GM12891 (cell line): Measurements from ENCODE around the gene STAT5A.
"Not testable (repeated sequence)": the region's sequence is repeated elsewhere in the genome, so short reads cannot be mapped to it uniquely, and the experiment has no call there.

ENCODE experiments used
- DNase-seq: peaks from one replicate; pipeline ENCODE4 v3.0.0; 2011; ENCODE audit warnings: low spot score; ENCODE audit not compliant: insufficient read length
- FAIRE-seq: peaks from 2 replicates; lab custom pipeline; 2011; peaks lifted over from hg19 to GRCh38; lab: Jason Lieb, UNC
- PAX5 ChIP-seq: IDR thresholded peaks from 2 replicates; pipeline ENCODE4 v1.6.1; 2011; ENCODE audit warnings: low read length, moderate library complexity, mild to moderate bottlenecking; ENCODE audit not compliant: insufficient read depth, severe bottlenecking
- POLR2A ChIP-seq: IDR thresholded peaks from 2 replicates; pipeline ENCODE4 v1.6.1; 2011; ENCODE audit warnings: low read depth, low read length, control low read depth
- POLR2AphosphoS5 ChIP-seq: IDR thresholded peaks from 2 replicates; pipeline ENCODE4 v1.6.1; 2011; ENCODE audit warnings: low read depth, low read length, control low read depth
- POU2F2 ChIP-seq: IDR thresholded peaks from 2 replicates; pipeline ENCODE4 v1.6.1; 2011; ENCODE audit warnings: low read depth, mild to moderate bottlenecking, control low read depth, low read length, moderate library complexity
- SPI1 ChIP-seq: IDR thresholded peaks from 2 replicates; pipeline ENCODE4 v1.6.1; 2011; ENCODE audit warnings: low read depth, low read length, control low read depth
- TAF1 ChIP-seq: IDR thresholded peaks from 2 replicates; pipeline ENCODE4 v1.6.1; 2011; ENCODE audit warnings: low read depth, low read length, control low read depth

STAT5A gene

GRCh38 chr17:42249681-42250446 lies 38.4 kb upstream of the STAT5A start:
- no peak for DNase-seq
- no peak for FAIRE-seq
- TF ChIP-seq POU2F2 (no peak), PAX5 (no peak), POLR2AphosphoS5 (no peak), POLR2A (no peak), SPI1 (no peak), TAF1 (no peak)

DNA sequence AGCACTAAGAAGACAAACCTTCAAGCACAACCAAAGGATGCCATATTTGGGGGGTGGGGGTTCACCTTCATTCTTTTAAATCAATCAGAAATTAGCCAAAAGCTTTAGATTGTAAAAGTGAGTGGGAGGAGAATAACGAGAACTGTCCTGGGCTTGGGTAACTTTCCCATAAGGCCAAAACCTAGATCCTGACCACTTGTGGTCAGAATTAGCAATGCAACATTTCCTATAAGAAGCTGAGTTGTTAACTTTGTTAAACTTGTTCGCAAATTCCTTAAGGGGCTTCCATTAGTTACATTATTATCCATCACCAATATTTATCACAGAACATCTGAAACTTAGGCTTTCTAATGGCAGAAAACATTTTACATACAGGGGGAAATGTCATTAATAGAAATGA lies 37.2 kb upstream of the STAT5A start:
- no peak for FAIRE-seq
- no peak for DNase-seq
- TF ChIP-seq TAF1 (no peak), SPI1 (no peak), POU2F2 (no peak), POLR2AphosphoS5 (no peak), PAX5 (no peak), POLR2A (no peak)

DNA sequence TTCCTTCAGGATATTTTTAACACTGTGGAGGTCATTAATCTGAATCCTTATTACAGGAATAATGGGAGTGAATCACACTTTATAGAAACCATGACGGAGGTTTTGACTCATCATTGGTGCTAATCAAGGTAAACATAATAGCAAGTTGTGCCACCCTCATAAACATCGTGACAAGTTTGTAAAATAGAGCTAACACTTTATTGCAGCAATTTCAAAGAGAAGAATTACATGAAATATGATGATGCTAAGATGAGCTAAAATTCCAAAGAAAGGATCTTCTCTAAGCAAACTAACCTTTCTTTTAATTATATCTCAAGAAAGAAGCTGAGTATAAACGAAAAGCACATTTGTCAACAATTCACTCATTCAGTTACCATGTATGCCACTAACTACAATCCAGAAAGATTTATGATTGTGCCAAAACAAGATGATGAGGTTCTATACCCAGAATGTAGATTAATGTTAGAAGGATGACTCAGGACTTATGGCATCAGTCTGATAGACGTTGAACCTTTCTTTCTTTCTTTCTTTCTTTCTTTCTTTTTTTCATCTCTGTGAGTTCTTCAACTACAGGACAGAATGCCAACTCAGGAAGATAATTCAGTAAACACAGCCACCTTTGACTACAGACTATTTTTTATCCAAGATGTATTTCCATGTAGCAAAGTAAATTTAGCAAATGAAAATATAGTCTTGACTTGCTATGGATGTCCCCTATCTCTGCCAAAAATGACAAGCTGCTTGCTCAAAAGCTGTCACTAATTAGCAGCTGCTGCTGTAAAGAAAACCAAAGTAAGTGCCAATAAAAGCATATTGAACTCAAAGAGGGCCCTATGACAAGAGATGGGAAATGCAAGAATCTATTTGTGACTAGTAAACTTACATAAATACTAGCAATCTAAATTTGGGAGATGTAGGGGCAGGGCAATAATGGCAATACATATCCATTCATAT lies 35.4 kb upstream of the STAT5A start:
- no peak for TF ChIP-seq POLR2A
- TF ChIP-seq PAX5: no peak
- no peak for TF ChIP-seq SPI1
- TF ChIP-seq POLR2AphosphoS5: no peak
- TF ChIP-seq TAF1: no peak
- TF ChIP-seq POU2F2: no peak
- FAIRE-seq (no peak), DNase-seq (no peak)

GRCh38 chr17:42253578-42253977 lies 34.7 kb upstream of the STAT5A start:
- no peak for TF ChIP-seq POLR2A
- no peak for TF ChIP-seq SPI1
- no peak for TF ChIP-seq PAX5
- no peak for TF ChIP-seq POU2F2

DNA sequence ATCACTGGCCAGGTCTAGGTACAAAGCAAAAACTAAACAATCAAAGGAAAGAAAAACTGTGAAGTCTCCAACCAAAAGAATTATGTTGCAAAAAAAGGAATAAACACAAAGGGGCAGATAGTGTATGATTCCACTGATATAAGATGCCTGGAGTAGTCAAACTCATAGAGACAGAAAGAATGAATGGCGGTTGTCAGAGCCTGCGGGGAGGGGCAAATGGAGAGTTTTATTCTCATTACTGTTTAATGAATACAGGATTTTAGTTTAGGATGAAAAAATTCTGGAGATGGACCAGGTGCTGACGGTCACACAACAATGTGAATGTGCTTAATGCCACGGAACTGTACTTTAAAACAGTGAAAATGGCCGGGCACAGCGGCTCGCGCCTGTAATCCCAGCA lies 32.9 kb upstream of the STAT5A start:
- TF ChIP-seq PAX5 (no peak), POLR2AphosphoS5 (no peak), POU2F2 (no peak), POLR2A (no peak), TAF1 (no peak), SPI1 (no peak)
- FAIRE-seq: peak; percentile 9

More at GRCh38 chr17:42253578-42253977, 34.7 kb upstream of the STAT5A start:
- FAIRE-seq (no peak), DNase-seq (no peak)

GRCh38 chr17:42260318-42260717 lies 28.0 kb upstream of the STAT5A start:
- no peak for FAIRE-seq
- TF ChIP-seq PAX5: no peak
- TF ChIP-seq POU2F2: no peak
- no peak for TF ChIP-seq TAF1
- no peak for TF ChIP-seq SPI1
- no peak for TF ChIP-seq POLR2AphosphoS5
- TF ChIP-seq POLR2A: no peak
- no peak for DNase-seq

More for the DNA sequence above, 32.9 kb upstream of the STAT5A start:
- DNase-seq: no peak

DNA sequence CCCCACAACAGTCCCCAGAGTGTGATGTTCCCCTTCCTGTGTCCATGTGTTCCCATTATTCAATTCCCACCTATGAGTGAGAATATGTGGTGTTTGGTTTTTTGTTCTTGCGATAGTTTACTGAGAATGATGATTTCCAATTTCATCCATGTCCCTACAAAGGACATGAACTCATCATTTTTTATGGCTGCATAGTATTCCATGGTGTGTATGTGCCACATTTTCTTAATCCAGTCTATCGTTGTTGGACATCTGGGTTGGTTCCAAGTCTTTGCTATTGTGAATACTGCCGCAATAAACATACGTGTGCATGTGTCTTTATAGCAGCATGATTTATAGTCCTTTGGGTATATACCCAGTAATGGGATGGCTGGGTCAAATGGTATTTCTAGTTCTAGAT lies 23.9 kb upstream of the STAT5A start:
- FAIRE-seq, DNase-seq: not testable (repeated sequence)

DNA sequence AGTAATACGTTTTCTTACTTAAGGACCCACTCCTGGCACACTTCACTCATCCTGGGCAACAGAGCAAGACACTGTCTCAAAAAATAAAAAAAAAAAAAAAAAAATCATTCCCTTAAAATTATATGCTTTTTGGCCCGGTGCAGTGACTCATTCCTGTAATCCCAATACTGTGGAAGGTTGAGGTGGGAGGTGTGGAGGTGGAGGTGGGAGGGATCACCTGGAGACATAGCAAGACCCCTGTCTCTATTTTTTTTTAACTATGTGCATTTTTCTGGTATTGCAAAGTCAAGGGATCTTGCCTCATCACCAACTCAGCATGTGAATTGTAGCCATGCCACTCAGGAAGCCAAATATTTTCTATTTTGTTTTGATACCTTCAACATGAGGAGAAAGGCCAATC lies 21.8 kb upstream of the STAT5A start:
- no peak for TF ChIP-seq POLR2AphosphoS5
- TF ChIP-seq POLR2A: no peak
- no peak for TF ChIP-seq SPI1
- no peak for TF ChIP-seq POU2F2
- TF ChIP-seq TAF1: no peak
- DNase-seq (no peak), FAIRE-seq (no peak)

DNA sequence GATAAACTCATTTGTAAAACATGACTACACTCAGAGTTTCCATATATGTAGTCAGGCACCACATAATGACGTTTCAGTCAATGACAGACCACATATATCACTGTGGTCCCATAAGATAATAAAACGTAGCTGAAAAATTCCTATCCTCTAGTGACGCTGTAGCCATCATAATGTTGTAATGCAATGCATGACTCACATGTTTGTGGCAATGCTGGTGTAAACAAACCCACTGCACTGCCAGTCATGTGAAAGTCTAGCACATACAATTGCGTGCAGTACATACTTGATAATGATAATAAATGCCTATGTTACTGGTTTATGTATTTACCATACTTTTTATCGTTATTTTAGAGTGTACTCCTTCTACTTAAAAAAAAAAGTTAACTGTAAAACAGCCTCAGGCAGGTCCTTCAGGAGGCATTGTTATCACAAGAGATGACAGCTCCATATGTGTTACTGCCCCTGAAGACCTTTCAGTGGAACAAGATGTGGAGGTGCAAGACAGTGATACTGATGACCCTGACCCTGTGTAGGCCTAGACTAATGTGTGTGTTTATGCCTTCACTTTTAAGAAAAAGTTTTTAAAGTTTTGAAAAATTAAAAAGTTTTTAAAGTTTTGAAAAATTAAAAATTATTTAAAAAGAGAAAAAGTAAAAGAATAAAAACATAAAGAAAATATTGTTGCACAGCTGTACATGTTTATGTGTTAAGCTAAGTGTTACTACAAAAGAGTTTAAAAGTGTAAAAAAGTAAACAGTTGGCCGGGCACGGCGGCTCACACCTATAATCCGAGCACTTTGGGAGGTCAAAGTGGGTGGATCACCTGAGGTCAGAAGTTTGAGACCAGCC lies 21.2 kb upstream of the STAT5A start:
- FAIRE-seq (no peak), DNase-seq (no peak)
- TF ChIP-seq POU2F2 (no peak), PAX5 (no peak), SPI1 (no peak), POLR2AphosphoS5 (no peak), POLR2A (no peak), TAF1 (no peak)
